NCI-H2171 (cell line): ENCODE results near the gene SYTL1.
A peak's percentile ranks its signal among the peaks of the same experiment; 100 is the strongest.

Experiments
- DNase-seq: peaks from one replicate; lab custom pipeline; 2025; lab: John Stamatoyannopoulos, UW

The SYTL1 gene

DNA sequence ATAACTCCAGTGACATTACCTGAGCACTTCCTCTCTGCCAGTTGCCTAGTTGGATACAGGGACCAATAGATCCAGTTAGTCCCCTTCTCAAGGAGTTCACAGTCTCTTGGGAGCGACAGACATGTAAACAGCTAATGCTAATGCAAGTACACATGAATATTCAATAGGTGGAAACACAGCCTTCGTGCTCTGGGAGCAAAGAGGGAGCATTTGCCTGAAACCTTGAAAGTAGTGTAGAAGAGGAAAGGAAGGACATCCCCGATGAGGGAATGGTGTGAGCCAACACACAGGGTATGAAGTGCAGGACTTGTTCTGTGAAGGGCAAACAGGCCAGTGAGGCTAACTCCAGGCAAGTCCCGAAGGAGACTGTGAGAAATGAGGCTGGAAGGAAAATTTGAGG is 23.7 kb upstream of the SYTL1 start:
- DNase-seq = no peak

DNA sequence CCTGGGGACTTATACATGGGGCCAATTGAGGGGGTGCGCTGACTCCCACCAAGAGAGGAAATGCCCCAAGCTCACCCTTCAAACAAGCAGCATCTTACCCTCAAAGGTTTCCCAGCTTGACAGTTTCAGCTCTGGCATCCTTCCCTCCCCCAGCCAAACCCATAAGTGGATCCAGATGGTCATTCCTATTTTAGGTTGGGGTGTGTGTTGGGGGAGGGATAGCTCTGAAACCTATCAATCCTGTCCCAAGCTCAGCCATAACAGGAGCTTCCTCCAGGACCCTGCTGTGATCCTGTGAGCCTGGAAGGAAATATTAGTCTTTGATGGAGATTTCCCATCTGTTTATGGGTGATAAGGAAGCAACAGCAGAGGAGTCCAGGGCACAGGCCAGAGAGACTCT is 23.2 kb upstream of the SYTL1 start:
- DNase-seq = peak; percentile 31

DNA sequence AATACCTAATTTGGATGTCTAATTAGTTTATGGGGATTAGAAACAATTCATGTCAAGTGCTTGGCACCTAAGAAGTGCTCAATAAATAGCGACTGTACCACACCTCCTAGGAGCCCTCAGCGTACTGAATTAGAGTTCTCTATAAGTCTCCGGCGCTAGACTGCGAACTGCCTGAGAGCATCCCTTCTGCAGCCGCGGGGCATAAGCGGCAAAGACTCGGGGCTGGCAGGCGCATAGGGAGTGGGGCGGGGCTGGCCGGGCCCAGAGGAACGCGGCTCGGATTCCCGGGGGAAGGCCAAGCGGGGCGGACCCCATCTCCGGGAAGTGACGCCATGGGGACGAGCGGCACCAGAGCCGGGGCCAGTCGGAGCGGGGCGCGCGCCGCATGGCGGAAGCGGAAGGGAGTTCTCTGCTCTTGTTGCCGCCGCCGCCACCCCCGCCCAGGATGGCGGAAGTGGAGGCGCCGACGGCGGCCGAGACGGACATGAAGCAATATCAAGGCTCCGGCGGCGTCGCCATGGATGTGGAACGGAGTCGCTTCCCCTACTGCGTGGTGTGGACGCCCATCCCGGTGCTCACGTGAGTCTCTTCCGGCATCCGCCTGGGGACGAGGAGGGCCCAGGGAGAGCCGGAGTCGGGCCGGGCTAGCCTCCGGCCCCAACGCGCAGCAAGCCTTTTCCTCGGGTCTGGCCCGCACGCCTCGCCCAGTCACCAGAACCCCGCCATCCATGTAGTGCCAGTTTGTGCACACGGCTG is 19.8 kb upstream of the SYTL1 start, which contains the start of gene TMEM222:
Gene TMEM222 (plus strand): TSS at position 351 of the 756 bp plus-strand sequence. CDS start 35 bp downstream, at position 386.
- peak; percentile 97 for DNase-seq

DNA sequence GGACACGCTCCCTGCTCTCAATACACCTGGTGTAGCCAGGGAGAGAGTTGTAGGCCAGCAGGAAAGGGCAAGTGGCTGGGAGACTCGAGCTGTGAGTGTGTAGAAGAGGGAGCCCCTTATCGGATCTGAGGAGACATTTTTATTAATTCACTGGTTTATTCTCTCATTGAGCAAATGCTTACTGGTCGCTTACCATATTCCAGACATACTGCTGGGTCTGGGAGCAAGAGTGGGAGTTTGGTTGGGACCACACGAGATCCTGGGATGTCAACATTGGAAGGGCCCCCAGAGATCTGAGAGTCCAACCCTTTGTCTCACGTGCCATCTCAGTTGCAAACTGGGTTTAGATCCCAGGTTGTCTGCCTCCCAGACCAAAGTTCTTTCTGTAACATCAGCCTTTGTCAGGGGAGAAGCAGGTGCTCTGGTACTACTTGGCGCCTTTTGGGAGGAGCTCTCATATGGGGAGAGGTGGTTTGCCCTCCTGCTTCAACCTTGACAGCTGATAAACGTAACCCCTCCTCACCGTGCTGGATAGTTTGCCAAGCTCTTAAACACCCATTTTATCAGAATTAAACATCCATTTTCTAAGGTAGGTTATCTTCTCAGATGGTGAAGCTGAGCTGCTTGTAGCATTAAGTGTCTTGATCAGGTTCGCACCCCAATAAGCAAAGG is 19.1 kb upstream of the SYTL1 start:
- peak; percentile 12 for DNase-seq

DNA sequence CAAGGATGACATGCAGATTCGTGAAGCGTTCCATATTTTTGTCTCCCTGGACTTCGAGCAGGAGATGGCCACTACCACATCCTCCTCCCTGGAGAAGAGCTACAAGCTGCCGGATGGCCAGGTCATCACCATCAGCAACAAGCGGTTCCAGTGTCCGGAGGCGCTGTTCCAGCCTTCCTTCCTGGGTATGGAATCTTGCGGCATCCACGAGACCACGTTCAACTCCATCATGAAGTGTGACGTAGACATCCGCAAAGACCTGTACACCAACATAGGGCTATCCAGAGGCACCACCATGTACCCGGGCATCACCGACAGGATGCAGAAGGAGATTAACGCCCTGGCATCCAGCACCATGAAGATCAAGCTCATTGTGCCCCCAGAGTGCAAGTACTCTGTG is 16.5 kb upstream of the SYTL1 start:
- no peak for DNase-seq

DNA sequence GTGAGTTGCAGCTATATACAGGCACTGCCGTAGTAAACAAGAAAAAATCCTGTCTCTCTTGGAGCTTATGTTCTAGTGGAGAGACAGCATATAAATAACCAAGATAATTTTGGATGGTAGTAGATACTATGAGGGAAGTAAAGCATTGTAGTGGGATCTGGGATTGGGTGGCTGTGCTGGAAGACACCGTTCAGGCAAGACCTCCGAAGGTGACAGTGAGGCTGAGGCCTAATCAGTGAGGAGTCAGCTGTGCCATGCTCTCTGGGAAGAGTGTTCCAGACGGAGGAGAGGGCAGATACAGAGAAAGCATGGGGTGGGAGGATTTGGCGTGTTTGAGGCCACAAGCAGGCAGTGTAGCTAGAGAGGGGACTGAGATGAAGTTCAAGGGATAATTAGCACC is 13.9 kb upstream of the SYTL1 start:
- no peak for DNase-seq

DNA sequence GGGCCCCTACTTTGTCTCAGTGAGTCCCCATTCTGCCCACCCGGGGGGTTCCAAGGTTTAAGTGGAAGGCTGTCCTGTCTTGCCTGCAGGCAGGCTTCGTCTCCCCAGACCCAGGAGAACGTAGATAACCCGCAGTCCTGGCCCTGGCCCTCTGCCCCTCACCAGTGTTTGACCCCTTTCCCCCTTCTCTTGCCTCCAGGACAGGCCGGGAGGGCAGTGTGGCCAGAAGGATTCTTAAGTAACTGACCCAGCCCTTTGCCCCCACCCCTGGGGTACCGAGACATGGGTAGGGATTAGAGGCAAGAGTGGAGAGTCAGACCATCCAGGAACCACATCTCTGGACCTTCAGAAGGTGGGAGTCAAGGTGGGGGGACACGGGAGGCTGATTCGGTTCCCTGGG is 11.0 kb upstream of the SYTL1 start:
- DNase-seq = no peak

DNA sequence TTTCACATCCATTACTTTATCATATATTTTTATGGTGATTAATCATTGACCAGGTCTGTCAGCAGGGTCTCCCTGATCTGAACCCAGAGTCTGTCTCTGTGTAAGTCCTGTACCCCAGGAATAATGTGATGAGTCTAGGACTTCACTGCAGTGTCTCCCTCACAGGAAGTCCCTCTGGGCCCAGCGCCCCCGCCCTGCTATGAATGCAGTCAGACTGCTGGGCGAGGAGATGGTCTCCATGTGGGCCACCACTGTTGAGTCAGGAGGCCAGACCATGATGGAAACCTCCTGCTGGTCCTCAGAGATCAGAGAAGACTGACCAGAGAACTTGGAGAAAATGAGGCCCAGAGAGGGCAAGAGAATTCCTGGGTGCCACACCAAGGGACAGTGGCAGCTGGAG is 10.4 kb upstream of the SYTL1 start:
- DNase-seq = no peak

DNA sequence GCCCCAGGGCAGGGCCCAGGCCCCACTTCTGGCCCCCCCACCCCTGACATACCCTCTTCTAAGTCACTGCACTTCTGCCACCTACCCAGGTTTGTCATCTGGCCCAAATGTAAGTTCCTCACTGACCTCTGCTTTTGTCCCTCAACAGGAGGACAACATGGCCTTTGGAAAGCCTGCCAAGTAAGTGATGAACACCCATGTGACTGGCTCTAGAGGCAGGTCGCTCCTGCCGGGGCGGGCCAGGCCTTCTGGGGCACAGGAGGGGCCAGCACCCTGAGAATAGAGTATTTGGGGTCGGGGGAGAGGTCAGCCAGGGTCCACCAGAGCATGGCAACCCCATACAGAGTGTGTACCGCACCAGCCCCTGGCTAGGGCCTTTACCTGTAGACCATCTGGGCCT is 9.9 kb upstream of the SYTL1 start:
- DNase-seq = no peak

DNA sequence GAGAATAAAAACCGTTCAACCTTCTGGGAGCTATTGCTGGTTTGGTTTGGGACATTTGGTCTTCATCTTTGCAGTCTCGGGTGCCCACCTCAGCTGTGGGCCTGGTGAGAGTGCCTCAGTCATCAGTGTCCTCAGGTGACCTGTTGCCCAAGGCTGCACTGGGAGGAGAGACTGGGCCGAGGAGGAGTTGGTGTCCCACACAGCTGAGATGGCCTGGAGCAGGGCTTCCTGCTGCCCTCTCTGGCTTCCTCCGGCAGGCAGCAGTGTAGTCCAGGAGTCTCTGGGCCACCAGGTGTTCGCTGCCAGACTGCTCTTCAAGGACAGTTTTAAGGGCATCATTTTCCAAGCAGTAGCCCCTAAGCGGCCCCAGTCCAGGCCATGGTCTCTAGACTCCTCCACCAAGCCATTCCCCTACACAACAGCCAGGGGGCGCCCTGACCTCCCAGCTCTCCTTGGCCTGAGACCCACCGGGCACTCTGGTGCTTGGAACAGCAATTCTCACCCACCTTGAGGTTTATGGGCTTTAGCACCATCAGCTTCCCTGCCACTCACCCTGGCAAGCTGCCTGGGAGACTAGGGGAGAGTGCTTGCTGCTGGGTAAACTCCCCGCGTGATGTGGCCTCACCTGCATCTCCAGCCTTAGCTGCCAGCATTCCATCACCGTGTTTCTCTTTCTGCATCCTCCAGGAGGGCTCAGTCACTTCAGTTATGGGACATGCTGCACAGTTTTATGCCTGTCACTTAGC is 9.1 kb upstream of the SYTL1 start:
- no peak for DNase-seq

DNA sequence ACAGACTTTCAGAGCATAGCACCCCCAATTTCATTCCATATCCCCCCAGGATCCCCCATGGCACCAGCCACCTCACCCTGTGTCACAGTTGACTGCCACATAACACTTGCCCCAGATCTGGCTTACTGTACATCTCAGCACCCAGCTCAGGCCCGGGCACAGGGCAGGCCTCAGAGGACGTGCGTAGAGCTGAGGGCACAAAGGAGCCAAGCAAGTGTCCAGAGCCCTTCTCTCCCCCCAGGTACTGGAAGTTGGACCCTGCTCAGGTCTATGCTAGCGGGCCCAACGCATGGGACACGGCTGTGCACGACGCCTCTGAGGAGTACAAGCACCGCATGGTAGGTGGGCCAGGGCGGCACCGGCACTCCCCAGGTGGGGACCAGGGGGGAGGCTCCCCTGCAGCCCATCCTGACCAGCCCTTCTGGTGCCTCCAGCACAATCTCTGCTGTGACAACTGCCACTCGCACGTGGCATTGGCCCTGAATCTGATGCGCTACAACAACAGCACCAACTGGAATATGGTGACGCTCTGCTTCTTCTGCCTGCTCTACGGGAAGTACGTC is 8.0 kb upstream of the SYTL1 start:
- no peak for DNase-seq

DNA sequence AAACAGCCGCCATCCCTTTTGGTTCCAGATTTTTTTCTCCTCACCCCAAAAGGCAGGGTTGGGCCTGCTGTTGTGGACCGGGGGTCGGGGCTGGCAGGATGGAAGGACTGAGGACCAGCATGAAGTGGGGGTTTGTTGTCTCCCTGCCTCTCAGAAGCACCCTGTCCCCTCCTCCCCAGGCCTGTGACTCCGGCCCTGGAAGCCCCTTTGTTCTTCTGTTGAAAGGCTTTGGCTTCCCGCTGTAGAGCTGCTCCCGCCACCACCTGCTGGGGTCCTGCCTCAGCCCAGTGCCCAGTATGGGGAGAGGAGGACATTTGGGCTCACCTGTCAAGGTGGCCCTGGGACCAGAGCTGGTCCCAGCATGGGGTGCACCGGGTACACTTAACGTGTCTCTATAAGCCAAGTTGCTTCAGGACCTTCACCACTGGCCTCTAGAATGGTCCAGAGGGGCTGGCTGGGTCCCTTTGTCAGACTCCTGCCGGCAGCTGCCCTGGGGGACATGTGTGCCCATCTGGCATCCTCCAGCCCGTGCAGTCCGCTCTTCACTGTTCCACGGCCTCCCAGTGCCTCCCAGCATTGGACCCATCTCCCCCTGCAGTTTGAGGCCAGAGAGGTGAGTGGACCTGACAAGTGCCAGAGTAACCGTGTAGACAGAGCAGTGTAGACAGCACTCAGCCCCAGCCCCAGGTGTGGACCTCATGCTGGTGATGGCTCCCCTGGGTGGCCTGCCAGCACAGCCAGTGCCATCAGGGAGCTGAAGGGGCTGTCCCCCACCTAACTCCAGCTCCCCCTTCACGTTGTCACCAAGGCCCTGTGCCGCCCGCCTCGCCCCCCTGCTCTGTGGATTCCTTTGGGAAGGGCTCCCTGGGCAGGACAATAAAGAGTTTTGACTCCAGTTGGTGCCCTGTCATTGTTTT is 6.1 kb upstream of the SYTL1 start:
- DNase-seq = no peak

DNA sequence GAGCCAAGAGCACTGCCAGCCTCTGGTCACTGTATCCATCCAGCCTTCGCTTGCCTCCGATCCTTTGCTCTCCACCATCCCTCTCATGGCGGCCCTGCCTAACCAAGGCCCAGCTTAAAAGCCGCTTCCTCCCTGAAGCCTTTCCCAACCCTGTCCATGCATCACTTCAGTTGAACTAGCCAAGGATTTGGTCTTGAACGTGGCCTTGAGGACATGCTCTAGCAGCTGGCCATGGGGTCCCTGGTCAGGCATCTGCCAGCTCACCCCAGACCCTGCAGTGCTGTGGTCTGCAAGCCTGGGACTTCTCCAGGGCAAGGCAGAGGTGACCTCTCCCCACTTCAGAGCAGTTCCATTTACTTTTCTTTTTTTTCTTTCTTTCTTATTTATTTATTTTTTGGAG is 5.1 kb upstream of the SYTL1 start:
- no peak for DNase-seq

DNA sequence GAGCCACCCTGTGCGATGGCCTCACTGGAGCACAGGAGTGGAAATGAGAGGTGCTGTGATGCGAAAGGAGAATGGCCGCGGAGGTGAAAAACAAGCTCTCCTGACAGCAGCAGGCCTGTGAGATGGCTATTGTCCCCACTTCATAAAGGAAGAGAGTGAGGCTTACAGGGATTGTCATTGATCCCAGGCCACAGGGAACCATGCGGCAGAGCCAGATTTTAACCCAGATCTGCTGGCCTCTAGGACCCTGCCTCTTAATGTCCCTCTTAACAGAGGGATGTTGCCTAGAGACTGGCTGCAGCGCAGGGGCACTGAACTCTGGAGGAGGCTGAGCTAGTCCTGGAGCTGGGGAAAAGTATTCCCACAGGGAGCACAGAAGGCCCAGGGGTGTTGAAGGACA is 3.1 kb upstream of the SYTL1 start:
- DNase-seq = no peak

DNA sequence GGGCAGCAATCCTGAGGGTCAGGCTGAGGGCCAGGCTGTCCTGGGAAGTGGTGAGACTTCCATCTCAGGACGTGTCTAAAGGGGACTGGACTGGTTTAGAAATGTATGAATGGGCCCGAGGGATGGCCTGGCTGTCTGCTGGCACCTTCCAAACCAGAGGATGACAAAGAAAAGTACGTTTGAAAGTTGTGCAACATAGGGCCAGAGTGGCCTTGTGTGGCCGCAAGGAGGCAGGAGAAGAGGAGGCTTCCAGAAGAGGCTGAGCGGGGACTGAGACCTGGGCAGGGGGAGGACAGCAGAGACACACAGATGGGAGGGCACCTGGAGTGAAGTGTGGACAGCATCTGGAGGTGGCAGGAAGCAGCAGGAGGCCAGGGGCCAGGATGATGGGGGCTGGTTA is 2.6 kb upstream of the SYTL1 start:
- DNase-seq = no peak

DNA sequence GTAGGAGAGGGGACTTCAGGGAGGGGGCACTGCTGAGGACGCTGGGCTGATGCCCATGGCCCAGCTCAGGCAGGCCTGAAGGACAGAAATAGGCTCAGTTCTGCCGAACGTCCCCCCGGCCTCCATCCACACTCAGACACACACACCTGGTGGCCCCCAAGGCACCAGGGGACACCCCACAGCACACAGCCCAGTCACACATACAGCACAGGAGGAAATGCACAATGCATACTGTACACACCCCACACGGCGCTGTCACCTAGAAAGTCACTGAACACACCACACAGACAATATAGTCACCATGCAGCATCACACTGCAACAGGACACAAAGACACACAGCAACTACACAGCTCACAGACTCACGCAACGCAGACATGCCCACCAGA is 562 bp downstream of the SYTL1 start:
- peak; percentile 3 for DNase-seq

DNA sequence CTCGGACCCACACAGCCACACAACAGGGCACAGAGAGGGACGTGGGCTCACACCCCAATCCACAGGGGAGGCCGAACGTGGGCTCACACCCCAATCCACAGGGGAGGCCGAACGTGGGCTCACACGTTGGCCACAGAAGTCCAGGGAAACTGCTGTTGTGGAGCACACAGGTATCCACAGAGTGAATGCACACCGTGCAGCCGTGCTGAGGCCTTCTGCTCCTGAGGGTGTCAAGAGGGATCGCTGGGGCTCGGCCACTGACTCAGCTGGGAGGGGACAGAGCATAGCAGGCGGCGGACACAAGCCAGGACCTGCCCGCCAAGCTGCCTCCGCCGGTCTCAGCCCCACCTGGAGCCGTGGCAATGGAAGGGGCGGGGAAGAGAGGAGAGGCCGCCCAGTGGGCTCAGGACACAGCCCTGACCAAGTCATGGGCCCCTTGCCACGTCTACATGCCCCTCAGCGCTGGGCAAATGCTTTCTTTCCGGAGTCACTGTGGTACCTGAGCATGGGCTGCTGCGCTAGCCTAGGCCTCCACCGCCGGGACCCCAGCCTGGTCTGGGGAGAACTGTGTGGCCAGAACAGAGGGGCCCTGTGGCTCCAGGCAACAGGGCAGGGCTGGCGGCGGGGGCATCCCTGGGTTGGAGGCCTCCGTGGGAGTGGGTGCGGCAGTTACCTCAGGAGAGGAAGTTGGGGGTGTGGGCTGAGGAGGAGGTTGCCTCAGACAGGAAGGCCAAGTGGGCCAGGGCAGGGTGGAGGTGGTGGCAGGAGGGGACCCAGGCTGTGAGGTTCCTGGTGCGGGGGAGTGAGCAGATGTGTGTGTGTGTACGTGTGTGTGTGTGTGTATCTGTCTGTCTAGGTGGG is 1.2 kb downstream of the SYTL1 start:
- peak; percentile 35 for DNase-seq

DNA sequence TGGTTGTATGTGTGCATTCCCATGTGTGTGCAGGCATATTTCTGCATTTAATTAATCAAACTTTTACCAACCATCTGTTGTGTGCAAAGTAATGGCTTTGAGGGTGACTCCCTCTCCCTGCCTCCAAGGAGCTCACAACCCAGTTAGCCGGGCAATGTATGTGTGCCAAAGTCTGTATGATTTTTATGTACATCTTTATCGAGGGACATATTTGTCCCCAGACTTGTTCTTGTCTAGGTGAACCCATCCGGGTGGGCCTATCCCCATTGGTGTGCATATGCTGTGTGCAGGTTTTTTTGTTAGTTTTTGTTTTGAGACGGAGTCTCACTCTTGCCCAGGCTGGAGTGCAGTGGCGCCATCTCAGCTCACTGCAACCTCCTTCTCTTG is 1.8 kb downstream of the SYTL1 start:
- no peak for DNase-seq

DNA sequence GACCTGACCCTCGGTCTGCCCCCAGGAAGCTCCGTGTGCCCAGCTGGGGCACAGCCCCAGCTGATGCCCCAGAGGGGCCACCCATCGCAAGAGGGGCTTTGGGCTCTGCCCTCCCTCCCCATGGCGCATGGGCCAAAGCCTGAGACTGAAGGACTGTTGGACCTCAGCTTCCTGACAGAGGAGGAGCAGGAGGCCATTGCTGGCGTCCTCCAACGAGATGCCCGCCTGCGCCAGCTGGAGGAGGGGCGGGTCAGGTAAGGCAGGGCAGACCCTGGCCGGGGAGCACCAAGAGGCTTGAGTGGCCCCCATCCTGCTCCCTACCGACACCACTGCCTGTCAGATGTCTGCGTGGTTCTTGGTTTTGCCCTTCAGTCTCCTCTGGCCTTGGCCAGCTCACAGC is 3.5 kb downstream of the SYTL1 start:
- DNase-seq = no peak

DNA sequence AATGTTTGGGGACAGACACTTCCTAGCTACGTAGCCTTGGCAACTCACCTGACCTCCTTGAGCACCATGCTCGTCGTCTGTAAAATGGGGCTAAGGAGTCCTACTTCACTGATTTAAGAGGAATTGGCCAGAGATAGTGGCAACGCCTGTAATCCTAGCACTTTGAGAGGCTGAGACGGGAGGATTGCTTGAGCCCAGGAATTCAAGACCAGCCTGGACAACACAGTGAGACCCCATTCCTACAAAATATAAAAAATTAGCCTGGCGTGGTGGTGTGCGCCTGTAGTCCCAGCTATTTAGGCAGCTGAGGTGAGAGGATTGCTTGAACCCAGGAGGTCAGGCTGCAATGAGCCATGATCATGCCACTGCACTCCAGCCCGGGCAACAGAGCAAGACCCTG is 4.5 kb downstream of the SYTL1 start:
- no peak for DNase-seq
